SK-N-SH treated with all-trans-retinoic acid at 6 μM for 48 hours (cell line): ENCODE measurements around the gene BLOC1S4.

Experiments used
- ATAC-seq: fragments of 200-7000 bp; cut with Tn5 transposase; 3 replicates; pipeline ENCODE4 v1.9.1; 2020; ENCODE audit warnings: mild to moderate bottlenecking, moderate library complexity
- ARNTL ChIP-seq: fragments of 450-650 bp; formaldehyde crosslinking; IDR thresholded peaks from 2 replicates; pipeline ENCODE4 v1.5.0; 2020; ENCODE audit warnings: low read depth, mild to moderate bottlenecking, moderate library complexity, borderline replicate concordance
- BACH2 ChIP-seq: fragments of 250-450 bp; sonication (Bioruptor Pico); IDR thresholded peaks from 2 replicates; pipeline ENCODE4 v1.9.0; 2021; ENCODE audit warnings: mild to moderate bottlenecking, borderline replicate concordance
- CREB5 ChIP-seq: fragments of 250-450 bp; sonication (Bioruptor Pico); IDR thresholded peaks from 2 replicates; pipeline ENCODE4 v1.5.1; 2020; ENCODE audit warnings: low read depth, mild to moderate bottlenecking, moderate library complexity
- CSDC2 ChIP-seq: fragments of 250-450 bp; sonication (Bioruptor Pico); IDR thresholded peaks from 2 replicates; pipeline ENCODE4 v1.5.0; 2020; ENCODE audit warnings: mild to moderate bottlenecking, moderate library complexity
- ESRRG ChIP-seq: fragments of 250-450 bp; sonication (Bioruptor Pico); IDR thresholded peaks from 2 replicates; pipeline ENCODE4 v1.6.1; 2021; ENCODE audit warnings: mild to moderate bottlenecking
- GLIS3 ChIP-seq: fragments of 250-450 bp; sonication (Bioruptor Pico); IDR thresholded peaks from 2 replicates; pipeline ENCODE4 v1.5.0; 2020; ENCODE audit warnings: mild to moderate bottlenecking, moderate library complexity
- ISL1 ChIP-seq: fragments of 250-450 bp; sonication (Bioruptor Pico); IDR thresholded peaks from 2 replicates; pipeline ENCODE4 v2.1.2; 2022; ENCODE audit warnings: mild to moderate bottlenecking, moderate library complexity
- OSR1 ChIP-seq: fragments of 250-450 bp; sonication (Bioruptor Pico); IDR thresholded peaks from 2 replicates; pipeline ENCODE4 v1.8.0; 2022; ENCODE audit warnings: moderate library complexity, mild to moderate bottlenecking, inconsistent platforms
- POU6F1 ChIP-seq: fragments of 250-450 bp; sonication (Bioruptor Pico); IDR thresholded peaks from 2 replicates; pipeline ENCODE4 v1.8.0; 2021; ENCODE audit warnings: low read depth, mild to moderate bottlenecking, moderate library complexity, borderline replicate concordance
- PPARA ChIP-seq: fragments of 250-450 bp; sonication (Bioruptor Pico); IDR thresholded peaks from 2 replicates; pipeline ENCODE4 v1.5.0; 2020; ENCODE audit warnings: mild to moderate bottlenecking, borderline replicate concordance
- SNAI2 ChIP-seq: fragments of 250-450 bp; sonication (Bioruptor Pico); IDR thresholded peaks from 2 replicates; pipeline ENCODE4 v1.5.0; 2020; ENCODE audit warnings: mild to moderate bottlenecking, moderate library complexity
- TCF4 ChIP-seq: fragments of 250-450 bp; sonication (Bioruptor Pico); IDR thresholded peaks from 2 replicates; pipeline ENCODE4 v1.8.0; 2021; ENCODE audit warnings: mild to moderate bottlenecking, moderate library complexity, borderline replicate concordance
- TOX ChIP-seq: fragments of 250-450 bp; sonication (Bioruptor Pico); IDR thresholded peaks from 2 replicates; pipeline ENCODE4 v1.8.0; 2021; ENCODE audit warnings: mild to moderate bottlenecking, moderate library complexity, borderline replicate concordance
- ZC3H10 ChIP-seq: fragments of 250-450 bp; sonication (Bioruptor Pico); IDR thresholded peaks from 2 replicates; pipeline ENCODE4 v1.5.1; 2021; ENCODE audit warnings: mild to moderate bottlenecking, moderate library complexity
- ZFP3 ChIP-seq: fragments of 250-450 bp; sonication (Bioruptor Pico); IDR thresholded peaks from 2 replicates; pipeline ENCODE4 v1.5.0; 2020; ENCODE audit warnings: mild to moderate bottlenecking, moderate library complexity
- ZNF565 ChIP-seq: fragments of 450-650 bp; formaldehyde crosslinking; conservative IDR thresholded peaks from 2 replicates; pipeline ENCODE4 v1.5.0; 2020; ENCODE audit warnings: low read depth, mild to moderate bottlenecking, moderate library complexity
- ZNF70 ChIP-seq: fragments of 450-650 bp; formaldehyde crosslinking; IDR thresholded peaks from 2 replicates; pipeline ENCODE4 v1.5.0; 2020; ENCODE audit warnings: mild to moderate bottlenecking, moderate library complexity
- ZNF8 ChIP-seq: fragments of 450-650 bp; formaldehyde crosslinking; IDR thresholded peaks from 2 replicates; pipeline ENCODE4 v1.5.0; 2020; ENCODE audit warnings: mild to moderate bottlenecking, moderate library complexity
- TF ChIP-seq, protein P1 (sequence below): fragments of 250-450 bp; sonication (Bioruptor Pico); IDR thresholded peaks from 2 replicates; pipeline ENCODE4 v1.5.1; 2021; ENCODE audit warnings: mild to moderate bottlenecking, moderate library complexity
- TF ChIP-seq, protein P2 (sequence below): fragments of 250-450 bp; sonication (Bioruptor Pico); IDR thresholded peaks from 2 replicates; pipeline ENCODE4 v1.5.0; 2020; ENCODE audit warnings: mild to moderate bottlenecking, moderate library complexity

The BLOC1S4 gene

DNA sequence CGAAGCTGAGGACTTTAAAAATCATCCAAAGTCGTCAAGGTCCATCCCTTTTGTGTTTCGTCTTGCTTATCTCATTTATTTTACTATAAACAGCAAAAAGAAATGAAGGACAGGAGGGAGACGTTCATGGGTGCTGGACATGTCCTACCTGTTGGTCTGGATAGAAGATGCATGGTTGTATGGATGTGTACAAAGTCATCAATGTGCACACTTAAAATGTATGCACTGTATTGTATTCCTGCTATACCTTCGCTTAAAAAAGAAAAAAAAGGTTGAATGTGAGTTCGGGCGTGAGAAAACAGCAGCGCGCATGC is 313 bp upstream of the BLOC1S4 start:
- TF ChIP-seq BACH2 (CRISPR knock-in tag) (no peak), POU6F1 (no peak), GLIS3 (CRISPR knock-in tag) (no peak), CREB5 (CRISPR knock-in tag) (no peak), ZNF565 (CRISPR knock-in tag) (no peak), SNAI2 (CRISPR knock-in tag) (no peak), ARNTL (CRISPR knock-in tag) (no peak), ESRRG (CRISPR knock-in tag) (no peak), CSDC2 (CRISPR knock-in tag) (no peak), ISL1 (no peak), ZFP3 (CRISPR knock-in tag) (no peak), PPARA (CRISPR knock-in tag) (no peak), ZC3H10 (CRISPR knock-in tag) (no peak), ZNF8 (no peak), TCF4 (CRISPR knock-in tag) (no peak), ZNF70 (no peak), TOX (CRISPR knock-in tag) (no peak), OSR1 (CRISPR knock-in tag) (no peak)
- TF ChIP-seq, protein P1, sequence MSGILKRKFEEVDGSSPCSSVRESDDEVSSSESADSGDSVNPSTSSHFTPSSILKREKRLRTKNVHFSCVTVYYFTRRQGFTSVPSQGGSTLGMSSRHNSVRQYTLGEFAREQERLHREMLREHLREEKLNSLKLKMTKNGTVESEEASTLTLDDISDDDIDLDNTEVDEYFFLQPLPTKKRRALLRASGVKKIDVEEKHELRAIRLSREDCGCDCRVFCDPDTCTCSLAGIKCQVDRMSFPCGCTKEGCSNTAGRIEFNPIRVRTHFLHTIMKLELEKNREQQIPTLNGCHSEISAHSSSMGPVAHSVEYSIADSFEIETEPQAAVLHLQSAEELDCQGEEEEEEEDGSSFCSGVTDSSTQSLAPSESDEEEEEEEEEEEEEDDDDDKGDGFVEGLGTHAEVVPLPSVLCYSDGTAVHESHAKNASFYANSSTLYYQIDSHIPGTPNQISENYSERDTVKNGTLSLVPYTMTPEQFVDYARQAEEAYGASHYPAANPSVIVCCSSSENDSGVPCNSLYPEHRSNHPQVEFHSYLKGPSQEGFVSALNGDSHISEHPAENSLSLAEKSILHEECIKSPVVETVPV: no peak
- TF ChIP-seq, protein P2, sequence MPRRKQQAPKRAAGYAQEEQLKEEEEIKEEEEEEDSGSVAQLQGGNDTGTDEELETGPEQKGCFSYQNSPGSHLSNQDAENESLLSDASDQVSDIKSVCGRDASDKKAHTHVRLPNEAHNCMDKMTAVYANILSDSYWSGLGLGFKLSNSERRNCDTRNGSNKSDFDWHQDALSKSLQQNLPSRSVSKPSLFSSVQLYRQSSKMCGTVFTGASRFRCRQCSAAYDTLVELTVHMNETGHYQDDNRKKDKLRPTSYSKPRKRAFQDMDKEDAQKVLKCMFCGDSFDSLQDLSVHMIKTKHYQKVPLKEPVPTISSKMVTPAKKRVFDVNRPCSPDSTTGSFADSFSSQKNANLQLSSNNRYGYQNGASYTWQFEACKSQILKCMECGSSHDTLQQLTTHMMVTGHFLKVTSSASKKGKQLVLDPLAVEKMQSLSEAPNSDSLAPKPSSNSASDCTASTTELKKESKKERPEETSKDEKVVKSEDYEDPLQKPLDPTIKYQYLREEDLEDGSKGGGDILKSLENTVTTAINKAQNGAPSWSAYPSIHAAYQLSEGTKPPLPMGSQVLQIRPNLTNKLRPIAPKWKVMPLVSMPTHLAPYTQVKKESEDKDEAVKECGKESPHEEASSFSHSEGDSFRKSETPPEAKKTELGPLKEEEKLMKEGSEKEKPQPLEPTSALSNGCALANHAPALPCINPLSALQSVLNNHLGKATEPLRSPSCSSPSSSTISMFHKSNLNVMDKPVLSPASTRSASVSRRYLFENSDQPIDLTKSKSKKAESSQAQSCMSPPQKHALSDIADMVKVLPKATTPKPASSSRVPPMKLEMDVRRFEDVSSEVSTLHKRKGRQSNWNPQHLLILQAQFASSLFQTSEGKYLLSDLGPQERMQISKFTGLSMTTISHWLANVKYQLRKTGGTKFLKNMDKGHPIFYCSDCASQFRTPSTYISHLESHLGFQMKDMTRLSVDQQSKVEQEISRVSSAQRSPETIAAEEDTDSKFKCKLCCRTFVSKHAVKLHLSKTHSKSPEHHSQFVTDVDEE (CRISPR knock-in tag): no peak

GRCh38 chr4:6716958-6717655 is 1.1 kb downstream of the BLOC1S4 start:
- TF ChIP-seq SNAI2 (CRISPR knock-in tag) (no peak), ZFP3 (CRISPR knock-in tag) (no peak), PPARA (CRISPR knock-in tag) (no peak), ZNF565 (CRISPR knock-in tag) (no peak), ZNF70 (no peak), ARNTL (CRISPR knock-in tag) (no peak), BACH2 (CRISPR knock-in tag) (no peak), CSDC2 (CRISPR knock-in tag) (no peak), POU6F1 (no peak), ISL1 (no peak)
- TF ChIP-seq, protein P1: no peak
- peak; percentile 18; the same call in 2 of the 3 replicates for ATAC-seq

More for the DNA sequence above, 313 bp upstream of the BLOC1S4 start:
- no peak; the same call in 2 of the 3 replicates for ATAC-seq
